HepG2 (cell line): ENCODE data around the gene DENND2A. TPM values are rescaled to one million over a fixed set of nuclear protein-coding genes. Genes with fewer than 3 reads are reported as not detected.
"Not testable (repeated sequence)": the region's sequence is repeated elsewhere in the genome, so short reads cannot be mapped to it uniquely, and the experiment has no call there.

Experiments
- ATAC-seq: fragments of 200-7000 bp; cut with Tn5 transposase; 3 replicates; pipeline ENCODE4 v1.9.1; 2020; ENCODE audit warnings: mild to moderate bottlenecking, moderate library complexity
- BruUV-seq: library from RNA; stranded (reverse); fragments of 400-500 nt; replicated peaks from 2 replicates; lab custom pipeline; 2021; lab: Mats Ljungman, UMichigan
- CTCF ChIA-PET: fragments of 300-600 bp; formaldehyde crosslinking; extraction: SDS; loops from one replicate; lab custom pipeline; 2021; ENCODE audit warnings: low total read pairs, inconsistent platforms, low intra/inter-chr PET ratio; lab: Yijun Ruan, JAX
- POLR2A ChIA-PET: fragments of 350-600 bp; sonication (Branson Sonifier 250); formaldehyde crosslinking; loops from one replicate; lab custom pipeline; 2020; ENCODE audit warnings: antibody characterized with exemption, inconsistent platforms; lab: Yijun Ruan, JAX
- DNase-seq: peaks from one replicate; pipeline ENCODE4 v3.0.0-alpha.2; 2015; ENCODE audit warnings: low spot score
- FAIRE-seq: peaks from 3 replicates; lab custom pipeline; 2011; peaks lifted over from hg19 to GRCh38; lab: Jason Lieb, UNC
- H2AFZ ChIP-seq: one replicate; pipeline ENCODE4 v1.6.1; 2011; ENCODE audit warnings: low read length, inconsistent platforms
- H3K27ac ChIP-seq: fragments of 300-600 bp; 3 replicates; pipeline ENCODE4 v1.8.0; 2011; ENCODE audit warnings: mixed run types, mild to moderate bottlenecking, mixed read lengths, low read length, inconsistent platforms; ENCODE audit not compliant: insufficient read depth; ENCODE audit errors: extremely low read length
- H3K27me3 ChIP-seq, 2 experiments: fragments of 200-600 bp in 1 of 2; 2 replicates in 1 of 2; 3 replicates in 1 of 2; pipeline versions ENCODE4 v1.6.0 to v1.8.0; 2011; ENCODE audit warnings: low read length in 2 of 2, mild to moderate bottlenecking in 2 of 2, moderate library complexity in 2 of 2, inconsistent platforms in 1 of 2; ENCODE audit not compliant: insufficient read depth in 2 of 2, control insufficient read depth in 1 of 2
- H3K36me3 ChIP-seq, 2 experiments: fragments of 200-600 bp in 1 of 2; replicated peaks in 1 of 2; 2 replicates in 1 of 2; 3 replicates in 1 of 2; pipeline versions ENCODE4 v1.5.1 to v1.8.0; 2011; ENCODE audit warnings: low read length in 2 of 2, inconsistent platforms in 1 of 2; ENCODE audit not compliant: insufficient read depth in 2 of 2, control insufficient read depth in 1 of 2
- H3K4me1 ChIP-seq: 2 replicates; pipeline ENCODE4 v1.5.1; 2012; ENCODE audit warnings: low read length, inconsistent platforms; ENCODE audit not compliant: insufficient read depth
- H3K4me2 ChIP-seq: 2 replicates; pipeline ENCODE4 v1.6.0; 2011; ENCODE audit warnings: low read depth, low read length, inconsistent platforms
- H3K4me3 ChIP-seq, 3 experiments: fragments of 200-600 bp in 1 of 3; sonication (generic), shearing (Covaris generic) in 1 of 3; replicated peaks in 1 of 3; 2 replicates each; pipeline ENCODE4 v1.5.1; 2011 to 2016; ENCODE audit warnings: low read length in 3 of 3, inconsistent platforms in 2 of 3, low read depth in 2 of 3, mild to moderate bottlenecking in 2 of 3, control low read depth in 1 of 3, mixed read lengths in 1 of 3; ENCODE audit not compliant: insufficient read depth in 1 of 3
- H3K79me2 ChIP-seq: one replicate; pipeline ENCODE4 v1.6.1; 2011; ENCODE audit warnings: low read length, inconsistent platforms; ENCODE audit not compliant: insufficient read depth
- H3K9ac ChIP-seq: 2 replicates; pipeline ENCODE4 v1.6.0; 2011; ENCODE audit warnings: mild to moderate bottlenecking, low read depth, low read length, inconsistent platforms; ENCODE audit not compliant: insufficient read depth
- H3K9me3 ChIP-seq: 2 replicates; pipeline ENCODE4 v1.5.1; 2012; ENCODE audit warnings: mild to moderate bottlenecking, low read length
- H4K20me1 ChIP-seq: 2 replicates; pipeline ENCODE4 v1.6.0; 2011; ENCODE audit warnings: inconsistent platforms, mild to moderate bottlenecking, low read length, moderate library complexity; ENCODE audit not compliant: insufficient read depth
- ATF7-NPFF ChIP-seq: sonication (generic); formaldehyde crosslinking; IDR thresholded peaks from 2 replicates; pipeline ENCODE4 v1.8.1; 2023; ENCODE audit warnings: mild to moderate bottlenecking, low read depth, missing genetic modification reagents, moderate library complexity
- CEBPB ChIP-seq: IDR thresholded peaks from 2 replicates; pipeline ENCODE4 v1.6.1; 2011; ENCODE audit warnings: low read depth, low read length, improper control_type of control experiment, borderline replicate concordance
- EP300 ChIP-seq, 3 experiments: sonication (generic) in 1 of 3; formaldehyde crosslinking in 1 of 3; IDR thresholded peaks; 2 replicates each; pipeline versions ENCODE4 v1.5.1 to v1.6.1; 2011 to 2020; ENCODE audit warnings: low read depth in 2 of 3, low read length in 2 of 3, borderline replicate concordance in 1 of 3, improper control_type of control experiment in 1 of 3, mild to moderate bottlenecking in 1 of 3, missing genetic modification reagents in 1 of 3, moderate library complexity in 1 of 3
- POLR2AphosphoS5 ChIP-seq: IDR thresholded peaks from 2 replicates; pipeline ENCODE4 v1.6.1; 2012; ENCODE audit warnings: low read depth, low read length
- ZBTB1 ChIP-seq: sonication (generic); formaldehyde crosslinking; IDR thresholded peaks from 2 replicates; pipeline ENCODE4 v1.4.0; 2020; ENCODE audit warnings: missing genetic modification reagents, borderline replicate concordance
- ZNF558 ChIP-seq: sonication (generic); formaldehyde crosslinking; IDR thresholded peaks from 2 replicates; pipeline ENCODE4 v1.9.0; 2022; ENCODE audit warnings: mild to moderate bottlenecking, missing genetic modification reagents, borderline replicate concordance
- ZSCAN25 ChIP-seq: sonication (generic); formaldehyde crosslinking; IDR thresholded peaks from 2 replicates; pipeline ENCODE4 v1.8.0; 2022; ENCODE audit warnings: mild to moderate bottlenecking, missing genetic modification reagents
- WGBS: methylation state at CpG from one replicate; pipeline ENCODE4 v1.1.6; 2017; ENCODE audit warnings: low lambda C conversion rate; 5-methylcytosine and 5-hydroxymethylcytosine counted together
- in situ Hi-C: cut with HindIII; loops from 2 replicates; pipeline ENCODE4 v1.10.0; 2017; ENCODE audit warnings: low pct_unique_long_range_greater_than_20kb; ENCODE audit not compliant: extremely low pct_ligation_motif_present
- intact Hi-C: fragments of 100-400 bp; cut with micrococcal nuclease; formaldehyde crosslinking; loops from one replicate; pipeline ENCODE4 v1.10.0; 2022; ENCODE audit not compliant: unreplicated experiment
- polyA plus RNA-seq, 8 experiments: library from polyadenylated mRNA; depleted of rRNA in 3 of 8; stranded (reverse) in 7 of 8; unstranded in 1 of 8; fragments of >200 nt; fragmentation: Illumina TruSeq in 4 of 8; extraction: Trizol in 4 of 8; gene quantifications; 2 replicates each; pipeline versions ENCODE4 v1.2.1 to v1.2.3, GENCODE V29; 2011 to 2016; ENCODE audit warnings: low read depth in 4 of 8, missing spikeins in 1 of 8, mixed read lengths in 1 of 8; ENCODE audit not compliant: insufficient read depth in 1 of 8
- total RNA-seq, 5 experiments: library from RNA; depleted of rRNA; stranded (reverse); fragments of >200 nt; fragmentation: Illumina TruSeq; extraction: Trizol; gene quantifications; 2 replicates each; pipeline ENCODE4 v1.2.3, GENCODE V29; 2016; ENCODE audit warnings: low read depth in 1 of 5
- TF ChIP-seq, protein P1 (sequence below): sonication (generic); formaldehyde crosslinking; conservative IDR thresholded peaks from 2 replicates; pipeline ENCODE4 v1.8.0; 2022; ENCODE audit warnings: low read depth, missing genetic modification reagents
- TF ChIP-seq, protein P2 (sequence below): sonication (generic); formaldehyde crosslinking; IDR thresholded peaks from 2 replicates; pipeline ENCODE4 v1.8.0; 2022; ENCODE audit warnings: missing genetic modification reagents, low read depth, mild to moderate bottlenecking, borderline replicate concordance

DENND2A gene
- total and polyA plus RNA-seq, 2 of the 13 experiments (the other 11 are each of a cell fraction or from before 2014, with no cell fraction given) = not detected

DNA sequence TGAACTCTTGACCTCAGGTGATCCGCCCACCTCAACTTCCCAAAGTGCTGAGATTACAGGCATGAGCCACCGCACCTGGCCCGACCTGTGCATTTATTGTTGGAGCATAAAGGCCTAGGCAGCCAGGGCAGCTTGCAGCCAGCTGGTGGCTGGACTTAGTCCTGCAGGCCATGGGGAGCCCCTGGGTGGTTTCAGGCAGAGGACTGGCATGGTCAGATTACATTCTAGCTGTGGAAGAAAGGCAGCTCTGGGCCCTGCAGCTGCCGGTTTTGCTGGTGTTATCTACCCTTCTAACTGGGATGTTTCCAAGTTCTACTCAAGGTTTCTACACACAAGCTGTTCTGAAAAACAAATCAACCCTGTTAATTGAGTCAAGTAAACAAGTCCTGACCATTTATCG lies 138.6 kb downstream of the DENND2A start:
- in situ Hi-C loops (no loop called here), intact Hi-C loops (no loop called here)
- no peak overlapping the region for H3K9ac ChIP-seq
- no peak overlapping the region for H3K4me3 ChIP-seq
- TF ChIP-seq ZNF558 (CRISPR knock-in tag) (no peak), ATF7-NPFF (CRISPR knock-in tag) (no peak), POLR2AphosphoS5 (no peak), EP300 (IDR thresholded peaks at IDR 0.05; ENCODE audit: low read depth in 2 of 2, low read length in 2 of 2) (no peak), EP300 (CRISPR knock-in tag; IDR thresholded peaks at IDR 0.05; ENCODE audit: borderline replicate concordance) (no peak), ZSCAN25 (no peak), ZBTB1 (CRISPR knock-in tag) (no peak), CEBPB (no peak)
- TF ChIP-seq, protein P1, sequence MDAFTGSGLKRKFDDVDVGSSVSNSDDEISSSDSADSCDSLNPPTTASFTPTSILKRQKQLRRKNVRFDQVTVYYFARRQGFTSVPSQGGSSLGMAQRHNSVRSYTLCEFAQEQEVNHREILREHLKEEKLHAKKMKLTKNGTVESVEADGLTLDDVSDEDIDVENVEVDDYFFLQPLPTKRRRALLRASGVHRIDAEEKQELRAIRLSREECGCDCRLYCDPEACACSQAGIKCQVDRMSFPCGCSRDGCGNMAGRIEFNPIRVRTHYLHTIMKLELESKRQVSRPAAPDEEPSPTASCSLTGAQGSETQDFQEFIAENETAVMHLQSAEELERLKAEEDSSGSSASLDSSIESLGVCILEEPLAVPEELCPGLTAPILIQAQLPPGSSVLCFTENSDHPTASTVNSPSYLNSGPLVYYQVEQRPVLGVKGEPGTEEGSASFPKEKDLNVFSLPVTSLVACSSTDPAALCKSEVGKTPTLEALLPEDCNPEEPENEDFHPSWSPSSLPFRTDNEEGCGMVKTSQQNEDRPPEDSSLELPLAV (CRISPR knock-in tag) = no peak
- TF ChIP-seq, protein P2, sequence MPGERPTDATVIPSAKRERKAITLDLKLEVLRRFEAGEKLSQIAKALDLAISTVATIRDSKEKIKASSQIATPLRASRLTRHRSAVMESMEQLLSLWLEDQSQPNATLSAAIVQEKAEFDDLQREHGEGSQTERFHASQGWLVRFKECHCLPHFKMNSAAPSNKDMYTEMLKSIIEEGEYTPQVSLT (CRISPR knock-in tag) = no peak
- no peaks in the 10 kb centered on the region for H3K79me2 ChIP-seq
- DNase-seq = no peak
- no peaks in the 10 kb centered on the region for H3K36me3 ChIP-seq
- no peak overlapping the region for H3K27ac ChIP-seq
- no peak for FAIRE-seq
- ChIA-PET CTCF (no interaction called here), POLR2A (no interaction called here)
- no peak overlapping the region for H2AFZ ChIP-seq
- no peaks in the 10 kb centered on the region for H3K4me1 ChIP-seq
- WGBS = 36% methylated on average over 5 of the region's 5 CpGs
- H3K9me3 ChIP-seq = no peaks in the 10 kb centered on the region
- peak; percentile 92 for ATAC-seq
- H4K20me1 ChIP-seq = no peaks in the 10 kb centered on the region
- BruUV-seq = no TSS peak
- H3K27me3 ChIP-seq = 0 out of 5 replicates have a peak, but pooled peaks cover 0 to 5% of the 10 kb centered on the region in 2 experiments
- no peak overlapping the region for H3K4me2 ChIP-seq

GRCh38 chr7:140497807-140498206 lies 142.8 kb downstream of the DENND2A start:
- H3K4me3 ChIP-seq, H3K27me3 ChIP-seq, FAIRE-seq, DNase-seq, H3K4me1 ChIP-seq, H2AFZ ChIP-seq, POLR2A ChIA-PET, H3K27ac ChIP-seq, in situ Hi-C loops, H3K36me3 ChIP-seq, CTCF ChIA-PET, H3K79me2 ChIP-seq, ATAC-seq, H3K9me3 ChIP-seq, H3K4me2 ChIP-seq, H4K20me1 ChIP-seq, intact Hi-C loops, H3K9ac ChIP-seq, BruUV-seq: not testable (repeated sequence)
- WGBS = 75% methylated on average over 7 of the region's 7 CpGs
